ENCODE measurements around the gene ZNF217.

- TF ChIP-seq EZH2 (IDR thresholded peaks at IDR 0.05; ENCODE audit: borderline replicate concordance) (no peak), CTCF (IDR thresholded peaks at IDR 0.05; ENCODE audit: poor library complexity) (no peak), EZH2phosphoT487 (IDR thresholded peaks at IDR 0.05; ENCODE audit: low read depth, severe bottlenecking, unreplicated experiment) (no peak)
These were observed 71.6 kb downstream of the ZNF217 start for GRCh38 chr20:53522026-53522425.

All from hepatocyte (in vitro differentiated cells).